ENCODE results near the gene COMMD1. TPM values are rescaled to one million over a fixed set of nuclear protein-coding genes. Genes with fewer than 3 reads are reported as not detected.

Gene COMMD1
- polyA plus RNA-seq, 1 donor from 2014 or later, result 69.1 TPM

DNA sequence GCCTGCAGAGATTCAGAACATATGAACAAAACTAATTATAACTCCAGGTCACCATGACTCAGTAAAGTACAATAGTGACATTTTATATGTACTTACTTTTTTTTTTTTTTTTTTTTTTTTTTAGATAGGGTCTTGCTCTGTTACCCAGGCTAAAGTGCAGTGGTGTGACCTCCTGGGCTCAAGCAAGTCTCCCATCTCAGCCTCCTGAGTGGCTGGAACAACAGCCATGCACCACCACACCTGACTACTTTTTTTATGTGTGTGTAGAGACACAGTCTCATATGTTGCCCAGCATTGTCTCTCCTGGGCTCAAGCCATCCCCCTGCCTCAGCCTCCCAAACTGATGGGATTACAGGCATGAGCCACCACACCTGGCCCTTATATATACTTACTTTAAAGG, 159.8 kb downstream of the COMMD1 start:
- TF ChIP-seq TAF1 (IDR thresholded peaks at IDR 0.05; ENCODE audit: low read depth) (no peak), EP300 (conservative IDR thresholded peaks at IDR 0.05; ENCODE audit: poor library complexity, severe bottlenecking) (no peak), POLR2AphosphoS5 (IDR thresholded peaks at IDR 0.05) (no peak), RAD21 (conservative IDR thresholded peaks at IDR 0.05) (no peak), MXI1 (conservative IDR thresholded peaks at IDR 0.05; ENCODE audit: poor library complexity, severe bottlenecking) (no peak), EZH2 (IDR thresholded peaks at IDR 0.05; ENCODE audit: borderline replicate concordance, insufficient read depth, low read length, poor library complexity, severe bottlenecking) (no peak), SMC3 (conservative IDR thresholded peaks at IDR 0.05; ENCODE audit: poor library complexity) (no peak)
- TF ChIP-seq, protein P1, sequence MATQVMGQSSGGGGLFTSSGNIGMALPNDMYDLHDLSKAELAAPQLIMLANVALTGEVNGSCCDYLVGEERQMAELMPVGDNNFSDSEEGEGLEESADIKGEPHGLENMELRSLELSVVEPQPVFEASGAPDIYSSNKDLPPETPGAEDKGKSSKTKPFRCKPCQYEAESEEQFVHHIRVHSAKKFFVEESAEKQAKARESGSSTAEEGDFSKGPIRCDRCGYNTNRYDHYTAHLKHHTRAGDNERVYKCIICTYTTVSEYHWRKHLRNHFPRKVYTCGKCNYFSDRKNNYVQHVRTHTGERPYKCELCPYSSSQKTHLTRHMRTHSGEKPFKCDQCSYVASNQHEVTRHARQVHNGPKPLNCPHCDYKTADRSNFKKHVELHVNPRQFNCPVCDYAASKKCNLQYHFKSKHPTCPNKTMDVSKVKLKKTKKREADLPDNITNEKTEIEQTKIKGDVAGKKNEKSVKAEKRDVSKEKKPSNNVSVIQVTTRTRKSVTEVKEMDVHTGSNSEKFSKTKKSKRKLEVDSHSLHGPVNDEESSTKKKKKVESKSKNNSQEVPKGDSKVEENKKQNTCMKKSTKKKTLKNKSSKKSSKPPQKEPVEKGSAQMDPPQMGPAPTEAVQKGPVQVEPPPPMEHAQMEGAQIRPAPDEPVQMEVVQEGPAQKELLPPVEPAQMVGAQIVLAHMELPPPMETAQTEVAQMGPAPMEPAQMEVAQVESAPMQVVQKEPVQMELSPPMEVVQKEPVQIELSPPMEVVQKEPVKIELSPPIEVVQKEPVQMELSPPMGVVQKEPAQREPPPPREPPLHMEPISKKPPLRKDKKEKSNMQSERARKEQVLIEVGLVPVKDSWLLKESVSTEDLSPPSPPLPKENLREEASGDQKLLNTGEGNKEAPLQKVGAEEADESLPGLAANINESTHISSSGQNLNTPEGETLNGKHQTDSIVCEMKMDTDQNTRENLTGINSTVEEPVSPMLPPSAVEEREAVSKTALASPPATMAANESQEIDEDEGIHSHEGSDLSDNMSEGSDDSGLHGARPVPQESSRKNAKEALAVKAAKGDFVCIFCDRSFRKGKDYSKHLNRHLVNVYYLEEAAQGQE (IDR thresholded peaks at IDR 0.05; ENCODE audit: borderline replicate concordance), result no peak
- TF ChIP-seq, protein P2, sequence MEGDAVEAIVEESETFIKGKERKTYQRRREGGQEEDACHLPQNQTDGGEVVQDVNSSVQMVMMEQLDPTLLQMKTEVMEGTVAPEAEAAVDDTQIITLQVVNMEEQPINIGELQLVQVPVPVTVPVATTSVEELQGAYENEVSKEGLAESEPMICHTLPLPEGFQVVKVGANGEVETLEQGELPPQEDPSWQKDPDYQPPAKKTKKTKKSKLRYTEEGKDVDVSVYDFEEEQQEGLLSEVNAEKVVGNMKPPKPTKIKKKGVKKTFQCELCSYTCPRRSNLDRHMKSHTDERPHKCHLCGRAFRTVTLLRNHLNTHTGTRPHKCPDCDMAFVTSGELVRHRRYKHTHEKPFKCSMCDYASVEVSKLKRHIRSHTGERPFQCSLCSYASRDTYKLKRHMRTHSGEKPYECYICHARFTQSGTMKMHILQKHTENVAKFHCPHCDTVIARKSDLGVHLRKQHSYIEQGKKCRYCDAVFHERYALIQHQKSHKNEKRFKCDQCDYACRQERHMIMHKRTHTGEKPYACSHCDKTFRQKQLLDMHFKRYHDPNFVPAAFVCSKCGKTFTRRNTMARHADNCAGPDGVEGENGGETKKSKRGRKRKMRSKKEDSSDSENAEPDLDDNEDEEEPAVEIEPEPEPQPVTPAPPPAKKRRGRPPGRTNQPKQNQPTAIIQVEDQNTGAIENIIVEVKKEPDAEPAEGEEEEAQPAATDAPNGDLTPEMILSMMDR (IDR thresholded peaks at IDR 0.05; ENCODE audit: poor library complexity, severe bottlenecking), result no peak
- Histone ChIP-seq H4K20me1 (ENCODE audit: insufficient read depth) (no peaks in the 10 kb centered on the region), H2AFZ (ENCODE audit: low read depth, low read length) (no peak overlapping the region), H3K9me2 (ENCODE audit: insufficient read depth, low read length) (no peaks in the 10 kb centered on the region), H3F3A (ENCODE audit: insufficient read depth, low read length, poor library complexity, severe bottlenecking) (no peaks in the 10 kb centered on the region), H3K27me3 (ENCODE audit: insufficient read depth, low read depth, low read length) (no peaks in the 10 kb centered on the region), H3K9ac (ENCODE audit: low read length) (no peak overlapping the region), H3K9me3 (ENCODE audit: low read length) (no peaks in the 10 kb centered on the region), H3K27ac (ENCODE audit: low read length) (no peak overlapping the region), H3K4me3 (ENCODE audit: low read length) (no peak overlapping the region), H3K79me2 (replicated peaks; ENCODE audit: insufficient read depth, low read length) (no peaks in the 10 kb centered on the region), H3K4me2 (ENCODE audit: low read length) (no peak overlapping the region), H3K36me3 (ENCODE audit: insufficient read depth, low read length) (no peaks in the 10 kb centered on the region)

DNA sequence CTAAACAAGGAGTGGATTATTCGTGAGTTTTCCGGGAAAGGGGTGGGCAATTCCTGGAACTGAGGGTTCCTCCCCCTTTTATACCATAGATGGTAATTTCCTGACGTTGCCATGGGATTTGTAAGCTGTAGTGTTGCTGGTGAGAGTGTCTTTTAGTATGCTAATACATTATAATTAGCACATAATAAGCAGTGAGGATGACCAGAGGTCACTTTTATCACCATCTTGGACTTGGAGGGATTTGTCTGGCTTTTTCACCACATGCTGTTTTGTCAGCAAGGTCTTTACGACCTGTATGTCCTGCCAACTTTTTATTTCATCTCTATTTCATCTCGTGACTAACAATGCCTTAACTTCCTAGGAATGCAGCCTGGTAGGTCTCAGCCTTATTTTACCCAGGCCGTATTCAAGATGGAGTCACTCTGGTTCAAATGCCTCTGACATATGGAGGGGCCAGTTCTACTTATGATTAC, 165.7 kb downstream of the COMMD1 start:
- TF ChIP-seq EZH2 (IDR thresholded peaks at IDR 0.05; ENCODE audit: borderline replicate concordance, insufficient read depth, low read length, poor library complexity, severe bottlenecking) (no peak), EP300 (conservative IDR thresholded peaks at IDR 0.05; ENCODE audit: poor library complexity, severe bottlenecking) (no peak), MXI1 (conservative IDR thresholded peaks at IDR 0.05; ENCODE audit: poor library complexity, severe bottlenecking) (no peak), RAD21 (conservative IDR thresholded peaks at IDR 0.05) (no peak), SMC3 (conservative IDR thresholded peaks at IDR 0.05; ENCODE audit: poor library complexity) (no peak), TAF1 (IDR thresholded peaks at IDR 0.05; ENCODE audit: low read depth) (no peak), POLR2AphosphoS5 (IDR thresholded peaks at IDR 0.05) (no peak)
- TF ChIP-seq, protein P1 (IDR thresholded peaks at IDR 0.05; ENCODE audit: borderline replicate concordance), result no peak
- TF ChIP-seq, protein P2 (IDR thresholded peaks at IDR 0.05; ENCODE audit: poor library complexity, severe bottlenecking), result no peak
- no peaks in the 10 kb centered on the region for H3K27me3 ChIP-seq (ENCODE audit: insufficient read depth, low read depth, low read length)
- H3K9me3 ChIP-seq (ENCODE audit: low read length), result no peaks in the 10 kb centered on the region
- no peak overlapping the region for H2AFZ ChIP-seq (ENCODE audit: low read depth, low read length)
- no peaks in the 10 kb centered on the region for H4K20me1 ChIP-seq (ENCODE audit: insufficient read depth)
- no peaks in the 10 kb centered on the region for H3K79me2 ChIP-seq (replicated peaks; ENCODE audit: insufficient read depth, low read length)
- no peak overlapping the region for H3K4me2 ChIP-seq (ENCODE audit: low read length)
- H3K9ac ChIP-seq (ENCODE audit: low read length), result no peak overlapping the region
- no peaks in the 10 kb centered on the region for H3K36me3 ChIP-seq (ENCODE audit: insufficient read depth, low read length)
- no peak overlapping the region for H3K4me3 ChIP-seq (ENCODE audit: low read length)
- no peaks in the 10 kb centered on the region for H3F3A ChIP-seq (ENCODE audit: insufficient read depth, low read length, poor library complexity, severe bottlenecking)
- no peaks in the 10 kb centered on the region for H3K9me2 ChIP-seq (ENCODE audit: insufficient read depth, low read length)
- H3K27ac ChIP-seq (ENCODE audit: low read length), result no peak overlapping the region
